Testis (tissue), 3 donors: ENCODE results near the gene SHROOM3. TPM values are rescaled to one million over a fixed set of nuclear protein-coding genes. Genes with fewer than 3 reads are reported as not detected.

ENCODE experiments used
- DNase-seq: peaks from one replicate; pipeline ENCODE4 v3.0.0-alpha.2; 2019
- H3K27ac ChIP-seq, 2 donors: fragments of 200-600 bp; sonication (generic); one replicate each; pipeline ENCODE4 v1.5.1; 2019
- H3K27me3 ChIP-seq: fragments of 200-600 bp; sonication (generic); one replicate; pipeline ENCODE4 v1.5.1; 2019
- H3K36me3 ChIP-seq: fragments of 200-600 bp; sonication (generic); one replicate; pipeline ENCODE4 v1.5.1; 2017; ENCODE audit warnings: low read depth; ENCODE audit errors: missing control alignments
- H3K4me1 ChIP-seq: fragments of 200-600 bp; sonication (generic); one replicate; pipeline ENCODE4 v1.5.1; 2019
- H3K4me3 ChIP-seq, 2 donors: fragments of 200-600 bp; sonication (generic); one replicate each; pipeline ENCODE4 v1.5.1; 2017 to 2019
- H3K9me3 ChIP-seq: fragments of 200-600 bp; sonication (generic); one replicate; pipeline ENCODE4 v1.5.1; 2017
- POLR2A ChIP-seq: fragments of 450-650 bp; IDR thresholded peaks from one replicate; pipeline ENCODE4 v1.6.1; 2017; ENCODE audit warnings: antibody characterized with exemption, mild to moderate bottlenecking, moderate library complexity
- WGBS, 2 donors: methylation state at CpG; one replicate each; pipeline ENCODE4 v1.1.5; 2018; 5-methylcytosine and 5-hydroxymethylcytosine counted together
- intact Hi-C: fragments of 100-400 bp; cut with DNase I; formaldehyde crosslinking; loops from one replicate; pipeline ENCODE4 v1.15.1; 2023; ENCODE audit warnings: low total_unique reads
- polyA plus RNA-seq: library from polyadenylated mRNA; stranded (reverse); fragments of 350-450 nt; fragmentation: Illumina TruSeq; extraction: RNeasy Lipid Tissue Mini Kit (QIAGEN cat#74804); gene quantifications from one replicate; pipeline ENCODE4 v1.2.3, GENCODE V29; 2014; ENCODE audit warnings: low read depth, low replicate concordance; ENCODE audit not compliant: insufficient read depth
- total RNA-seq, 2 donors: library from RNA; depleted of rRNA; stranded (reverse); fragments of >200 nt; gene quantifications; one replicate each; pipeline ENCODE4 v1.2.3, GENCODE V29; 2016
- TF ChIP-seq, protein P1 (sequence below), 3 experiments: fragments of 450-650 bp in 2 of 3; fragments of 200-600 bp in 1 of 3; sonication (generic) in 1 of 3; IDR thresholded peaks; one replicate each; pipeline ENCODE4 v1.5.1; 2016 to 2019; ENCODE audit warnings: antibody characterized with exemption in 3 of 3, mild to moderate bottlenecking in 2 of 3, moderate library complexity in 1 of 3

The SHROOM3 gene
- total and polyA plus RNA-seq, 3 donors from 2014 or later: 3.9 to 7.2 (median 6.4) TPM

DNA sequence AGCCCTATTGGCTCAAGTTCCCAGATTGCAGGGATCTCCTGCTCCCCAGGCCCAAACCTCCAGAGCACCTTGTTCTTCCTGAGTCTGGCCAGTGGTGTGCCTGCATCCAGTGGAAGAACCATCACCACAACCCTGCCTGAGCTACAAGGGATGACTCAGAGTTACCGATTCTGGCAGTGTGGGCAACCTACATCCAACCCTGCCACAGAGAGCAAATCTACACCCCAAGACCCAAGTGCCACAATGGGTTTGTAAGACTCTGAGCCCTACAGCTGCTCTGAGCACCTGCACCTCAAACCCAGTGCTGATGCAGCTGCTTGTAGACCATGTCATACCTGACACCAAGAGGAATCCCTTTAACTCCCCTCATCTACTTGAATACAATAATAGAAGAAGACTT lies 352.9 kb downstream of the SHROOM3 start:
- intact Hi-C loops: no loop called here
- 83 to 100% methylated on average over 1 of the region's 1 CpG for WGBS, 2 donors
- Histone ChIP-seq H3K27me3 (no peaks in the 10 kb centered on the region), H3K4me3 (no peak overlapping the region), H3K4me1 (no peaks in the 10 kb centered on the region), H3K27ac (no peak overlapping the region), H3K9me3 (no peaks in the 10 kb centered on the region), H3K36me3 (no peaks in the 10 kb centered on the region)
- no peak for DNase-seq
- TF ChIP-seq, protein P1, sequence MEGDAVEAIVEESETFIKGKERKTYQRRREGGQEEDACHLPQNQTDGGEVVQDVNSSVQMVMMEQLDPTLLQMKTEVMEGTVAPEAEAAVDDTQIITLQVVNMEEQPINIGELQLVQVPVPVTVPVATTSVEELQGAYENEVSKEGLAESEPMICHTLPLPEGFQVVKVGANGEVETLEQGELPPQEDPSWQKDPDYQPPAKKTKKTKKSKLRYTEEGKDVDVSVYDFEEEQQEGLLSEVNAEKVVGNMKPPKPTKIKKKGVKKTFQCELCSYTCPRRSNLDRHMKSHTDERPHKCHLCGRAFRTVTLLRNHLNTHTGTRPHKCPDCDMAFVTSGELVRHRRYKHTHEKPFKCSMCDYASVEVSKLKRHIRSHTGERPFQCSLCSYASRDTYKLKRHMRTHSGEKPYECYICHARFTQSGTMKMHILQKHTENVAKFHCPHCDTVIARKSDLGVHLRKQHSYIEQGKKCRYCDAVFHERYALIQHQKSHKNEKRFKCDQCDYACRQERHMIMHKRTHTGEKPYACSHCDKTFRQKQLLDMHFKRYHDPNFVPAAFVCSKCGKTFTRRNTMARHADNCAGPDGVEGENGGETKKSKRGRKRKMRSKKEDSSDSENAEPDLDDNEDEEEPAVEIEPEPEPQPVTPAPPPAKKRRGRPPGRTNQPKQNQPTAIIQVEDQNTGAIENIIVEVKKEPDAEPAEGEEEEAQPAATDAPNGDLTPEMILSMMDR (IDR thresholded peaks at IDR 0.05): no peak
- TF ChIP-seq POLR2A: no peak

GRCh38 chr4:76790377-76790776 lies 355.3 kb downstream of the SHROOM3 start:
- Histone ChIP-seq H3K4me1 (no peaks in the 10 kb centered on the region), H3K9me3 (no peaks in the 10 kb centered on the region), H3K27ac (no peak overlapping the region), H3K4me3 (no peak overlapping the region), H3K36me3 (no peaks in the 10 kb centered on the region), H3K27me3 (no peaks in the 10 kb centered on the region)
- 78 to 83% methylated on average over 1 of the region's 1 CpG for WGBS, 2 donors
- intact Hi-C loops: no loop called here
- no peak for DNase-seq
- TF ChIP-seq POLR2A: no peak
- TF ChIP-seq, protein P1 (IDR thresholded peaks at IDR 0.05): no peak

GRCh38 chr4:76791479-76791878 lies 356.4 kb downstream of the SHROOM3 start:
- intact Hi-C loops: no loop called here
- no peak for TF ChIP-seq POLR2A
- TF ChIP-seq, protein P1 (IDR thresholded peaks at IDR 0.05): no peak
- no peak for DNase-seq
- Histone ChIP-seq H3K9me3 (no peaks in the 10 kb centered on the region), H3K4me1 (no peaks in the 10 kb centered on the region), H3K4me3 (no peak overlapping the region), H3K27me3 (no peaks in the 10 kb centered on the region), H3K36me3 (no peaks in the 10 kb centered on the region), H3K27ac (no peak overlapping the region)

- H3K9me3 ChIP-seq: no peaks in the 10 kb centered on the region
- intact Hi-C loops: no loop called here
- no peaks in the 10 kb centered on the region for H3K36me3 ChIP-seq
- DNase-seq: no peak
- no peaks in the 10 kb centered on the region for H3K27me3 ChIP-seq
- no peaks in the 10 kb centered on the region for H3K4me1 ChIP-seq
- no peak overlapping the region for H3K27ac ChIP-seq
- H3K4me3 ChIP-seq: no peak overlapping the region
- TF ChIP-seq, protein P1 (IDR thresholded peaks at IDR 0.05): no peak
- TF ChIP-seq POLR2A: no peak
Measured at GRCh38 chr4:76792418-76792817, 357.4 kb downstream of the SHROOM3 start.

GRCh38 chr4:76795243-76795642 lies 360.2 kb downstream of the SHROOM3 start:
- DNase-seq: no peak
- no peak overlapping the region for H3K27ac ChIP-seq
- H3K36me3 ChIP-seq: no peaks in the 10 kb centered on the region
- H3K9me3 ChIP-seq: no peaks in the 10 kb centered on the region
- intact Hi-C loops: no loop called here
- no peaks in the 10 kb centered on the region for H3K4me1 ChIP-seq
- H3K4me3 ChIP-seq: no peak overlapping the region
- no peaks in the 10 kb centered on the region for H3K27me3 ChIP-seq
- TF ChIP-seq, protein P1 (IDR thresholded peaks at IDR 0.05): no peak
- no peak for TF ChIP-seq POLR2A
